Activated CD8-positive, alpha-beta memory T cell treated with anti-CD3 and anti-CD28 coated beads for 48 hours (primary cell): ENCODE measurements around the gene CDH18.

Experiments used
- DNase-seq, 3 experiments: peaks; one replicate each; pipeline ENCODE4 v3.0.0-alpha.2; 2020; ENCODE audit warnings: low read depth in 2 of 3, low spot score in 2 of 3

Gene CDH18, protein sequence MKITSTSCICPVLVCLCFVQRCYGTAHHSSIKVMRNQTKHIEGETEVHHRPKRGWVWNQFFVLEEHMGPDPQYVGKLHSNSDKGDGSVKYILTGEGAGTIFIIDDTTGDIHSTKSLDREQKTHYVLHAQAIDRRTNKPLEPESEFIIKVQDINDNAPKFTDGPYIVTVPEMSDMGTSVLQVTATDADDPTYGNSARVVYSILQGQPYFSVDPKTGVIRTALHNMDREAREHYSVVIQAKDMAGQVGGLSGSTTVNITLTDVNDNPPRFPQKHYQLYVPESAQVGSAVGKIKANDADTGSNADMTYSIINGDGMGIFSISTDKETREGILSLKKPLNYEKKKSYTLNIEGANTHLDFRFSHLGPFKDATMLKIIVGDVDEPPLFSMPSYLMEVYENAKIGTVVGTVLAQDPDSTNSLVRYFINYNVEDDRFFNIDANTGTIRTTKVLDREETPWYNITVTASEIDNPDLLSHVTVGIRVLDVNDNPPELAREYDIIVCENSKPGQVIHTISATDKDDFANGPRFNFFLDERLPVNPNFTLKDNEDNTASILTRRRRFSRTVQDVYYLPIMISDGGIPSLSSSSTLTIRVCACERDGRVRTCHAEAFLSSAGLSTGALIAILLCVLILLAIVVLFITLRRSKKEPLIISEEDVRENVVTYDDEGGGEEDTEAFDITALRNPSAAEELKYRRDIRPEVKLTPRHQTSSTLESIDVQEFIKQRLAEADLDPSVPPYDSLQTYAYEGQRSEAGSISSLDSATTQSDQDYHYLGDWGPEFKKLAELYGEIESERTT

DNA sequence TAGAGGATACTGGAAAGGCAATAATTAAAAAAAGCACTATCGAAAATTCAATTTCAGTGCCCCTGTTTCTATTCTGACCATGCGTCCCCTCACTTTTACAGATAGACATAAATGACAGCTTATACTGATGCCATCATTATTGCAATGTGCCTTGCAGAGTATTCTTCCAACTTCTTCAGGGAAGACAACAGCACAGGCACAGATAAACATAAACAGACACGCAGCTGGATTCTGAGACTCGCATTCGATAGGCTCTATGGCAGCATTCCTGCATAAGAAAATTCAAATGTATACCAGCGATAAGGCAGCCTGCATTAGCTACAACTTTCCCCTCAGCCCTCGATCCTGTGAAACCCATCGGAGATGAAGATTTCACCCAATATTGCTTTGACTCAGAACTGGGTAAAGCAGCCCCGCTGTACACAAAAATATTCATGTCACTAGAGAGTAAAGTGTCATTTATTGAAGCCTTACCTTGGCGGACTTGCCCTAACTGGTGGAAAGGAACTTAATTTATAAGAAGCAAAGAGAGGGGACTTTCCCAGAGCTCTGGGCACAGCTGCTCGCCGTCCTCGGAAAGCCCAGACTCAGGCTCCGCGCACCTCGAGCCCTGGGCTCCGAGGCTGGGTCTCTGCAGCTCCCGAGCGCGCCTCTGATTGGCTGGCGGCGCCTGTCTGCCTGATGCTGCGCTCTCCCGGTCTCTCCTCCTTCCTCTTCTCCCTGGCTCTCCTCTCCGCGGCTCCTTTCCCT is at the start of gene CDH18:
CDH18 (minus strand) TSS at position 589 of the 750 bp plus-strand sequence. CDS start 149,214 bp downstream, outside the sequence.
- no peak for DNase-seq

DNA sequence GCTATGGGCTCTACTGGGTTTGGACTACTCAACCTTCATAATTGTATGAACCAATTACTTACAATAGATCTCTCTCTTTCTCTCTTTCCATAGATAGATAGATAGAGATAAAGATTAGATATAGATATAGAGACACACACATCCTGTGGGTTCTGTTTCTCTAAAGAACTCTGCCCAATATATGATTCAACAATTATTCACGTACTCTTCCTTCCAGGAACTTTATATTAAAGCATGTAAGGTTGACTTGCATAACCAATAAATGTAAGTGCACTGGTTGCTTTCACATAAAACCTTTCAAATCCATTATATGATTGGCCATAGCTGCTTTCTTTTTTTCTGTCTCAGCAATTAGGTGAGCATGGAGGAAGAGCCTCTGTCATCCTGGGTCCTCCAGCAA is 46.7 kb upstream of the CDH18 start:
- no peak for DNase-seq

DNA sequence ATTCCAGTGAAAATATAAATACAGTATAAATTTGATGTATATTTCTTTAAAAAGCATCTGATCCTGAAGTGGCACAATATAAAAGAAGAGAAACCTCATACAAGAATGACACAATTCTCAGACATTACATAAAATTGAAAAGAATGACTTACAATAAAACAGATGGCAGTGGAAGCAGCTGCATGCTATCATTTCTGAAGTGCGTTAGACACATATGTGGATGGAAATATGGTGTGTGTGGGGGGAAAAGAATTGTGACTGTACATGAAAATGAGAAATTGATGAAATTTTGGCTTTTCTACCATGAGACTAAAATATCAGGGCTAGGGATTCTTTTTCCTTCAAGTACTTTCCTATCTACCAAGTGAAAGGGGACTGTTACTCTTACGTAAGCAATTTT is 45.9 kb upstream of the CDH18 start:
- DNase-seq: no peak

DNA sequence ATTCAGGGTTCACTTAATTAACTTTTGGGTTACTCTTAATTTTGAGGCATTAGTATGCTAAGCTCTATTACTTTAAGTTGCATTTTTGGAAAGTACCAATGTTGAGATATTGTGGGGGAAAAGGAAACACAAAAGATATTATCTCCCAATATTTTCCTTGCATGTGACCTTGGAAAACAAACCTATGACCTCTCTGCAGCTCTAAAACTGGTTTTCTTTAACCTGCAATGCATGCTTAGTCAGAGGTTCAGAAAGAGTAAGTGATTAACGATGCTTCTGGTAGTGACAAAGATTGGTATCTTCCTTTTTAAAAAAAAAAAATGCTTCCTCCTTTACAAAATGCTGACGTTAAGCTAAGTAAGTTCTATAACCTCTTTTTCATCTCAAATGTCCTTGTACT is 44.9 kb upstream of the CDH18 start:
- no peak for DNase-seq

DNA sequence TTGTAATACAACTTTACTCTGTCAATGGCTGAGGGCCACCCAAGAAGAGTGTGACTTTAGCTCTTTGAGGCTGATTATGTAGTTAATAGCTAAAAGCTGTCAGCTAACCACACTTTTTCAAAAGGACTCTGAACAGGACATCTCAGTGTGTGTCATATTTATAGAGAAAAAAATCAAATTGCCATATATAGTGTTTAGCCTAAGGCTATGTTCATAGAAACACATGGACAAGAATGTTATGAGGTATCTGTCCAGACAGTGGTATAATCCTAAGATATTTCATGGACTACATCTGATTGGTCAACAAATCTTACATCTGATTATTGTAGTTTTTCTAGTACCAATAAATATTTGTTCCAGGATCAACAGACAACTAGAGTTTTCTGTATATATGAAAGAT is 42.1 kb upstream of the CDH18 start:
- DNase-seq: no peak

DNA sequence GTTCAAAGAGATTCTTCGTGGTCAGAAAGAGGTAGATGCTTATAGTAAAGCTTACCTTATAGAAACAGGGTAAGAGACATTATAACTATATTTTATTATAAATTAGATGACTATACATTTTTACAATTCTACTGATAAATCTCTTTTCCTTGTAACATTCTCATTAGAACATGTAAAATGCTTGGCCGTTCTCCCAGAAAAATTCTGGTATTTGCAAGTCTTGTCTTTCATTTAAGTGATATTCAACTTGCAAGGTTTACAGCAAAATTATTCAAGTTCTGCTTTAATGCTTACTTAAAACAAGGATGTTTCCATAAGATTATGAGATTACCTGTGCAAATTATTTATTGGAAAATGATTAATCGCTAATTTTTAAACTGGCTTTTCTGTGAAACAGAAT is 41.3 kb upstream of the CDH18 start:
- DNase-seq: no peak

DNA sequence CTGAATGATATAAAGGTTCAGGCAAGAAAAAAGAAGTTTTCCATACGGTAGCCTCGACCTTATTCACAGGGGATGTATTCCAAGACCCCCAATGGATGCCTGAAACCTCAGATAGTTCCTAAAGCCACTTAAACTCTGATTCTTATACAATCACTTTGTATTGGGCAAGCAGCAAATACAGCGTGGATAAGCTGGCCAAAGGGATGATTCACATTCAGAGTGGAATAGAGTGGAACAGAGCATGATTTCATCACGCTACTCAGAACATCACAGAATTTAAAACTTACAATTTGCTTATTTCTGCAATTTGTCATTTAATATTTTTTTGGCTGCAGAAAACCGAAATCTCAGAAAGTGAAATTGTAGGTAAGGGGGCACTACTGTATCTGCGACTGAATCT is 40.5 kb upstream of the CDH18 start:
- no peak for DNase-seq

DNA sequence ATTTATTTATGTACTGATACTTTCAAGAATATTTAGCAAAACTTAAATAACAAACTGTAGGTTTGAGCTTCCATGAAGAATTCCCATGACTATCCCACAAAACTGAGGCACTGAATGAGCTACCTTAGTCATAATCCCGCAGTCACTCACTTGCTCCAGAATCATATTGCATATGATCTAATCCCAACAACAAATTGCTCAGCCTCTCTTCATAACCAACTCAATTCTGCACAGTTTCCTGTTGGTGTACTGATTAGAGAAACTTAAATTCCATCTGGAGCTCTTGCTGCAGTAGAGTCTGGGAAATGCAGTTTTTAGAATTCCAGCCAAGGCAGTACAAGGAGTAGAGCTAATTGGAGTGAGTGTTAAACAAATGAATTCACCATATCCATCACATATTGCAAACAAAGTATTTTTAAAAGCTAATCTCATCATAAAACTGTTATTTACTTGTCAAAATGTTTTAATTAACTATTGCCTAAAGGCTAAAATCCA is 35.7 kb upstream of the CDH18 start:
- no peak for DNase-seq

DNA sequence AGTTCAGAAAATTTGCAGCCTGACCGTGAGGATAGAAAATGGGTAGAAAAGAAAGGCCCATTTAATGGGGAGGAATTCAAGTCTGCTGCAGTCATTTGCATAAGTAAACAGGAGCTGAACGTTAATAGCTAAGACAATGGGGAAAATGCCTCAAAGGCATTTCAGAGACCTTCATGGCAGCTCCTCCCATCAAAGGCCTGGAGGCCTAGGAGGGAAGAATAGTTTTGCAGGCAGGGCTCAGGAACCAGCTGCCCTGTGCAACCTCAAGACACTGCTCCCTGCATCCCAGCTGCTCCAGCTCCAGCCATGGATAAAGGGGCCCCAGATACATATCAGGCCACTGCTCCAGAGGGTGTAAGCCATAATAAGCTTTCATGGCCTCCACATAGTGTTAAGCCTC is 32.2 kb upstream of the CDH18 start:
- DNase-seq: no peak

DNA sequence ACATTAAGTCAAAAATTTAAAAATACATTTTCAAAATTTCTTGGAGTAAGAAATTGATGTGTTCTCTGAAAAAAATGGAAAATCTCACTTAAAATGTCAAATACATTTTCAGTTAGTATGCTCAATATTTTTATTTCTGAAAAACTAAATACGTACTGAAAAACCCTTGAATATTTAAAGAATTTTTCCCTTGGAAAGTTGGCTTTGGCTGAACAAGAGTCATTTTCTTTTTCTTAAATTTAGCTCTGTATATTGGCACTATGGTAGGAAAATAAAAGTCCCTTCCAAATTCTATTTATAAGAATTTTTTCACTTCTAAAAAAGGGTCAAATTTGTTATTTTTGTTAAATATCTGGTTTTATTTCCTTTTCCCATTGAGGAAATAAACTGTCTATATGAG is 29.0 kb upstream of the CDH18 start:
- no peak for DNase-seq

DNA sequence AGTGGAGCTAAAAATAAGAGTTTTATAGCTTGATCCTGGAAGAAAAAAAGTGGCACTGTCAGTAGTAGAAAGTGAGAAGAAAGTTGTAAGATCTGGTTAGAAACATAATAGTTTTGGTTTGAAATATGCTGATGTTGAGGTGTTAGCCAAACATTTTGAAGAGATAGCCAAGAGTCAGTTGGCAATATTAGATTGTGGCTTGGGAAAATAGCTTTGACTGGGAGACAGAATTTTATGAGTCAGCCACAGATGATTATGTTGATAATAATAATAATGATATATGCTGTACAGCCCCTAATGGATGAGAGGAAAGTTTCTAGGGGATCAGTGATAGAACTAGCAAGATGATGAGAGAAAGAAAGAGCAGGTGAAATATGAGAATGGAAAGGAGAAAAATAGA is 12.4 kb upstream of the CDH18 start:
- DNase-seq: no peak

DNA sequence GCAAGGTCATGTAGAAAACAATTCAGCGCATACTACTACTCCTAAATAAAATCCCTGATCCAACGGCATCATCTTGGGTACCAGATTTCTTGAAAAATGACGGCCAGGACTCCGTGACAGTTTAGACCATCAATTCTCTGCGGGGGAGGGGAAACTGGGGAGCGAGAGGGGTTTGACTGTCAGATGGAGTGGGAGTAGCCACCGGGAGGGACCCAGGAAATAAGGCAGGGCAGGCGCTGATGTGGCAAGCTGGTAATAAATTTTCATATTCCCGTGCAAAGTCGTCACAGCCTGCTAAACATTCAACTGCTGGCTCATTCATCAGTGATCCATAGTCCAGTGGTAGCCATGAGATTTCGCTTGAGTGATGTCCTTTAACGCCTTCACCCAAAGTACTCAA is 457 bp upstream of the CDH18 start:
- DNase-seq: no peak

DNA sequence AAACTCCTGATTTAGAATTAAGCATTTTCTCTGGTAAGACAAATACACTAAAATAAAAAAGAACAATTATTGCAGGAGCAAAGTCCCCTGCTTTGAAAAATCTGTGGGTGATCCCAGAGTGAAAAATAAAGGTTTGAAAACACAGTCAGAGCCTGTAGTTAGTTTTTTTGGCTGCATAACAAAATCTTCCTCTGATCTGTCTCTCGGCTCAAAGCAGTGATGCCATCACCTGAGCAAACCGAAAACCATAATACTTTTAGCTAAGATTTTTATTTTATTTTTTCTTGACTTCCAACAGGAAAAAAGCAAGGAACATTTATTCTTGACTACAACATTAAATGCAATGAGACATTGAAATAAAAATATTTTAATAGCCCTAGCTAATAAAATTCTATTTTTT is 1.2 kb downstream of the CDH18 start:
- no peak for DNase-seq

DNA sequence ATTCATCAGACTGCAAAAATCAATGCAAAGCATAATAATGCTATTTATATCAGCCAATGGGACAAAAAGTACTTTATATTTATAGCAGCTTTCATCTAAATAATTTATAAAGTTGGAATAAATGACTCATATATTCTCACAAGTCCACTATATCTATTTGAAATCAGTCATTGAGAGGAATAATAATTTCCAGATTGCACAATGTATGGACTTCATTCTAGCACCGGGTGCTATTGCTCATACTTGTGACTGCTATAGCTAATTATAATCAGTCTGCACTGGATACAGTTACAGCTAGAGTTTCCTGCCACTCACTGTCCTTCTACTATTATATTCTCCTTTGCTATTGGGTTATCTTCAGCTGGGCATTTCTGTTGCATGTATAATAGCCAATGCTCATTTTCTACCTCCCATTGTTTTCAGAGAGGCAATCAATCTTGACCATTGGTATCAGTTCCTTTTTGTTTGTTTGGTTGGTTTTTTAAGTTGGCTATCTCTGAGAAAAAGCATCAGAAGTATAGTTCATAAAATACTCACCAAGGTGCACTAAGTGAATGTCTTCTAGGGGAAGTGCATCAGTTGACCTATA is 1.9 kb downstream of the CDH18 start:
- DNase-seq: no peak

DNA sequence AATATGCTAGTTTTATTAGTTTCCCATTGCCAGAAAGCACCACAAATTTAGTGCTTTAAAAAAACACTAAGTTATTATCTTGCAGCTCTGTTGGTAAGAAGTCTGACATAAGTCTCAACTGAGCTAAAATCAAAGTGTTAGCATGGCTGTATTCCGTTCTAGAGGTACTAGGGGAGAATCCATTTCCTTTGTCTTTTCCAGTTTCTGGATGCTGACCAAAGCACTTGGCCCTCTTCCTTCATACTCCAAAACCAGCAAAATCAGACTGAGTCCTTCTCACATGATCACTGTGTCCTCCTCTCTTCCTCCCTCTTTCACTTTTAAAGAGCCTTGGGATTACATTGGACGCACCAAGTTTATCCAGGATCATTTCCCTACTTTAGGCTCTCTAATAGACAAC is 9.5 kb downstream of the CDH18 start:
- DNase-seq: no peak

DNA sequence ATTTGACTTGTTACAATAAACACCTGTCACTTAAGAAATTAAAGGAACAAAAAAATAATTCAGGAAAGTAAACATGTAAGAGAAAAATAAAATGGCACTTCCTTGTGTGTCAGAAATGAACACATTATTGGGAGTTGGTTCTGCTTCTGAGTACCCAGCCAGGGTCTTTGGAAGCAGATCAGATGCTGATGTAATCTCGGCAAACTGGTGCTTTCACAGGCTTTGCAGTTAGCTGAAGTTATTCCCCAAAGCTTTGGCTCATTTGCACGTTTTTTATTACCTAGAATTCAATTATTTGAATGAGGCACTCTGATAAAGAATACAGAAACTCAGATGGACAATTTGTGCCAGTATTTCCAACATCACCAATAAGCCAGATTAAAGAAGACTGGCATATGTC is 10.9 kb downstream of the CDH18 start:
- no peak for DNase-seq

DNA sequence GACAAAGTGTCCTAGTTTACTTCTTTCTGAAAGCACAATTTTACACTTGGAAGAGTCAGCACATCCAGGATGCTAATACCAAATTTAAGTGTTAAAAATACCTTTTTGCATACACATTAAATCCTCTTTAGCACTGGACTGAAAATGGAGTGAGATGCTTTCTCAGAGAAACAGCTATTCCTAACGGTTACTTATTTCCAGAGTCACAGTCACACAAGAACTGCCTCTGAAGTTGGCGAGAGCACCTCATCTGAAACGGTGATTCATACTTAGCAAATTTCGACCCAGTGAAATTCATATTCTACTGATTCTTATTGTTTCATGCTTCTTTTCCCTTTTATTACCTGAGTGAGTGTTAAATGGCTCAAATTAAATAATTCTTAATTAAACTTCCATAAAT is 12.2 kb downstream of the CDH18 start:
- DNase-seq: no peak

DNA sequence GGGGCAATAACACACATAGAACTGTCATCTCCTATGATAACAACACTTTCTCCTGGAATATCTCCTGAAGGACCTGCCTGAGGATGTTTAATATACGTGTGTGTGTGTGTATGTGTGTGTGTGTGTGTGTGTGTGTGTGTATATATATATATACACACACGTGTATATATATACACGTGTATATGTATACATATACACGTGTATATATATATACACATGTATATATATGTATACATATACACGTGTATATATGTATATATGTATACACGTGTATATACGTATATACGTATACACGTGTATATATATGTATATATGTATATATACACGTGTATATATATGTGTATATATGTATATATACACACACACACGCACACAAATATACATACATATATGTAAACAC is 27.5 kb downstream of the CDH18 start:
- no peak for DNase-seq

DNA sequence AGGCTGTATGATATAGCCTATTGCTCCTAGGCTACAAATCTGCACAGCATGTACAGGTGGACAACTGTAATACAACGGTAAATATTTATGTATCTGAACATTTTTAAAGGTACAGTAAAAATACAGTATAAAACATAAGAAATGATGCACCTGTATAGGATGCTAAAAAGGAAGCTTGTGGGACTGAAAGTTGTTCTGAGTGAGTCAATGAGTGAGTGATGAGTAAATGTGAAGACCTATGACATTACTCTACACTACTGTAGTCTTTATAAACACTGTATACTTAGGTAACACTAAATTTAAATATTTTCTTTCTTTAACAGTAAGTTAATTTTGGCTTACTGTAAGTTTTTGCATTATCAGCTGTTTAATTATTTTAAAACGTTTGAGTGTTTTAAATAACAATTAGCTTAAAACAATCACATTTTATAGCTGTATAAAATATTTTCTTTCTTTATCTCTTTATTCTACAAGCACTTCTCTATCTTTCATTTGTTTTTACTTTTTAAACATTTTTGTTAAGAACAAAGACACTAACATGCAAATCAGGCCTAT is 28.1 kb downstream of the CDH18 start:
- DNase-seq: no peak

DNA sequence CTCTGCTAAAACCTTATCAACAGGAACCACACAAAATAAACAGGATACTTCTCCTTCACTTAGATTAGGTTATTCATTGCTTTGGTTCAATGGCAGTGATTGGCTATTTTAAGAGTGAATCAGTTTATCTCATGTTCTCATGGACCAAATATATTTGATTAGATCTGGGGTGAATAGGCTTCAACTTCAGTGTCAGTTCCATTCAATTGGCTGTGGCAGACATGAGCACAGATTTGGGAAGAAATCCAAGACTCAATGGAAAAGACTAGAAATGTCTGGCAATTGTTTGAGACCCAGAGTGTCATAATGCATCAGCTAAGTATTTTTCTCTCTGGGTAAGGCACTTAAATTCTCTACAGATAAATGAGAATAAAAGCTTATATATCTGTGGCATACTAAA is 37.1 kb downstream of the CDH18 start:
- no peak for DNase-seq

DNA sequence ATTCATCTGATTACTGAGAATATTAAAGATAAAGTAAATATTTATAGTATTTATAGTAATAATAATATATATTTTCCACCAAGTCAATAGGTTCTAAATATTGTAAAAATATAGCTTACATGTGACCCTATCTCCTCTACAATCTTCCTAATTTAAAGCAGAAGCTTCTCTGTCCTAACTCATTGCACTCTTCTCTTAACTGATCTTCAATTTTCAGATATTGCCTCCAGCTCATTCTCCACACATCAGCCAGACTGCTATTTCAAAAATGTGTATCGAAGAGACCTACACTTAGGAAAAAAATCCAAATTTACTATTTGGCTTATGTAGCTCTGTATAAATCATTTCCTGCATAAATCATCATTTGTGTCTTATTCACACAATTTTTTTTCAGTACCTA is 47.8 kb downstream of the CDH18 start:
- no peak for DNase-seq
